Hepatocyte (in vitro differentiated cells): Measurements from ENCODE around the gene MRPL19.

Experiments
- CTCF ChIP-seq: fragments of 200-600 bp; sonication (generic); IDR thresholded peaks from 2 replicates; pipeline ENCODE4 v1.5.1; 2016; ENCODE audit warnings: antibody characterized with exemption, mild to moderate bottlenecking; ENCODE audit not compliant: poor library complexity
- EZH2 ChIP-seq: fragments of 200-600 bp; sonication (generic); IDR thresholded peaks from 2 replicates; pipeline ENCODE4 v1.6.1; 2016; ENCODE audit warnings: antibody characterized with exemption, mild to moderate bottlenecking, borderline replicate concordance
- EZH2phosphoT487 ChIP-seq: fragments of 200-600 bp; sonication (generic); IDR thresholded peaks from one replicate; pipeline ENCODE4 v1.6.1; 2018; ENCODE audit warnings: antibody characterized with exemption, mild to moderate bottlenecking, low read depth, moderate library complexity; ENCODE audit not compliant: unreplicated experiment, severe bottlenecking

- TF ChIP-seq CTCF: no peak
- TF ChIP-seq EZH2: no peak
- no peak for TF ChIP-seq EZH2phosphoT487
These were observed 91.4 kb downstream of the MRPL19 start for GRCh38 chr2:75737961-75738360.
